ENCODE data around the gene LCN10. TPM values are rescaled to one million over a fixed set of nuclear protein-coding genes. Genes with fewer than 3 reads are reported as not detected.

Gene LCN10
- total RNA-seq, 2 experiments from 2014 or later, result not detected

DNA sequence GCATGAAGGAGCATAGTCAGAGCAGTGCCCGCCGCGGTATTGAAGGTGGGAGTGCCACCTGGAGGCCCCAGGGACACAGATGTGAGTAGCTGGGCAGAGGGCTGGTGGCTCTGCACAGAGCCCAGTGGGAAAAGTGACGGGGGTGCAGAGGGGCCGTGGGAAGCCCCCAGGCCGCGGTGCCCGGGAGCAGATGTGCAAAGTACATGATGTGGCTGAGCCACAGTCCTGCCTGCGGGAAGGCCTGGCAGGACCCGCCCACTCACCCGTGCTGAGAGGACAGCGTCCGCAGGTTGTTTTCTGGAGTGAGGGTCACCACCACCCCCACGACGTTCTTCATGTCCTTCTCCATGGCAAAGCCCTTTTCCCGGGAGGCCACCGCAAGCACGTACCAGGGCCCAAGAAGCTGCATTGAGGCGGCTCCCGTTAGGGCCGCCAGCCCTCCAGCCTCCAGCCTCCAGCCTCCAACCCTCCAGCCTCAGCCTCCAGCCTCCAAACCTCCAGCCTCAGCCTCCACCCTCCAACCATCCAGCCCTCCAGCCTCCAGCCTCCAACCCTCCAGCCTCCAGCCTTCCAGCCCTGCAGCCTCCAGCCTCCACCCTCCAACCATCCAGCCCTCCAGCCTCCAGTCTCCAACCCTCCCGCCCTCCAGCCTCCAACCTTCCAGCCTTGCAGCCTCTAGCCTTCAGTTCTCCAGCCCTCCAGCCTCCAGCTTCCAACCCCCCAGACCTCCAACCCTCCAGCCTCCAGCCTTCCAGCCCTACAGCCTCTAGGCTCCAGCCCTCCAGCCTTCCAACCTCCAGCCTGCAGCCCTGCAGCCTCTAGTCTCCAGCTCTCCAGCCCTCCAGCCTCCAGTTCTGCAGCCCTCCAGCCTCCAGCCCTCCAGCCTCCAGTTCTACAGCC lies 4.7 kb upstream of the LCN10 start:
- Histone ChIP-seq H3K79me2 (ENCODE audit: insufficient read depth, low read depth, low read length) (no peaks in the 10 kb centered on the region), H3K9me3 (ENCODE audit: low read length) (peaks cover 14% of the 10 kb centered on the region), H3K27ac (ENCODE audit: low read depth, low read length, poor library complexity, severe bottlenecking) (no peak overlapping the region), H3K36me3 (ENCODE audit: insufficient read depth, low read length) (no peaks in the 10 kb centered on the region), H3K9me2 (ENCODE audit: insufficient read depth, low read length) (no peaks in the 10 kb centered on the region), H3K4me2 (ENCODE audit: low read length) (no peak overlapping the region), H3K4me3 (ENCODE audit: low read depth, low read length, poor library complexity, severe bottlenecking) (no peak overlapping the region), H4K20me1 (ENCODE audit: insufficient read depth, low read length) (no peaks in the 10 kb centered on the region), H3K4me1 (ENCODE audit: insufficient read depth, low read length, poor library complexity, severe bottlenecking) (peaks cover 6% of the 10 kb centered on the region), H2AFZ (ENCODE audit: low read length) (no peak overlapping the region)
- ChIA-PET CTCF (ENCODE audit: unreplicated experiment) (no interaction called here), POLR2A (no interaction called here)
- BruUV-seq (replicated peaks), result no TSS peak
- no peak for DNase-seq (ENCODE audit: low spot score)
- TF ChIP-seq, protein P1, sequence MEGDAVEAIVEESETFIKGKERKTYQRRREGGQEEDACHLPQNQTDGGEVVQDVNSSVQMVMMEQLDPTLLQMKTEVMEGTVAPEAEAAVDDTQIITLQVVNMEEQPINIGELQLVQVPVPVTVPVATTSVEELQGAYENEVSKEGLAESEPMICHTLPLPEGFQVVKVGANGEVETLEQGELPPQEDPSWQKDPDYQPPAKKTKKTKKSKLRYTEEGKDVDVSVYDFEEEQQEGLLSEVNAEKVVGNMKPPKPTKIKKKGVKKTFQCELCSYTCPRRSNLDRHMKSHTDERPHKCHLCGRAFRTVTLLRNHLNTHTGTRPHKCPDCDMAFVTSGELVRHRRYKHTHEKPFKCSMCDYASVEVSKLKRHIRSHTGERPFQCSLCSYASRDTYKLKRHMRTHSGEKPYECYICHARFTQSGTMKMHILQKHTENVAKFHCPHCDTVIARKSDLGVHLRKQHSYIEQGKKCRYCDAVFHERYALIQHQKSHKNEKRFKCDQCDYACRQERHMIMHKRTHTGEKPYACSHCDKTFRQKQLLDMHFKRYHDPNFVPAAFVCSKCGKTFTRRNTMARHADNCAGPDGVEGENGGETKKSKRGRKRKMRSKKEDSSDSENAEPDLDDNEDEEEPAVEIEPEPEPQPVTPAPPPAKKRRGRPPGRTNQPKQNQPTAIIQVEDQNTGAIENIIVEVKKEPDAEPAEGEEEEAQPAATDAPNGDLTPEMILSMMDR (conservative IDR thresholded peaks at IDR 0.05; ENCODE audit: low read length), result no peak
- TF ChIP-seq EZH2phosphoT487 (IDR thresholded peaks at IDR 0.05; ENCODE audit: borderline replicate concordance, low read depth, low read length), result no peak
- intact Hi-C loops (cut with micrococcal nuclease; ENCODE audit: unreplicated experiment), result no loop called here

DNA sequence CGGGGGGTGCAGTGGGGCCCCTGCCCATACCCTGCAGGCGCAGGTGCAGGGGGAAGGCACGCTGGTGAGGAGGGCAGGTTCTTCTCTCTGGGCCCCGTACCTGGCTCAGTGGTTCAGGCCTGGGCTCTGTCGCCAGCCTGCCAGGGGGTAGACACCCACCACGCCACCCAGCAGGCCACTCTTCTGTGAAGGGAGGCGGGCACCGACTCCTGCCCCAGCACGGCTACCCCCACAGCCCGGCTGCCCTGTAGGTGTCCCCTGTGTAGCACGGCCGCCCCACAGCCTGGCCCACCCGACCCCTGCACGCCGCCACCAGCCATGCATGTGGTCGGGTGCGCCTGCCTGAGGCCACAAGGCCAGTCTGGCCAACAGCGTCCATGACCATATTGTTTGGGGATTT lies 3.9 kb upstream of the LCN10 start:
- H3K4me2 ChIP-seq (ENCODE audit: low read length), result no peak overlapping the region
- H3K79me2 ChIP-seq (ENCODE audit: insufficient read depth, low read depth, low read length), result no peaks in the 10 kb centered on the region
- no peaks in the 10 kb centered on the region for H3K9me2 ChIP-seq (ENCODE audit: insufficient read depth, low read length)
- POLR2A ChIA-PET, result no interaction called here
- no TSS peak for BruUV-seq (replicated peaks)
- CTCF ChIA-PET (ENCODE audit: unreplicated experiment), result no interaction called here
- H3K9me3 ChIP-seq (ENCODE audit: low read length), result peaks cover 7% of the 10 kb centered on the region
- TF ChIP-seq, protein P1 (conservative IDR thresholded peaks at IDR 0.05; ENCODE audit: low read length), result no peak
- no peak for TF ChIP-seq EZH2phosphoT487 (IDR thresholded peaks at IDR 0.05; ENCODE audit: borderline replicate concordance, low read depth, low read length)
- H4K20me1 ChIP-seq (ENCODE audit: insufficient read depth, low read length), result no peaks in the 10 kb centered on the region
- H3K27ac ChIP-seq (ENCODE audit: low read depth, low read length, poor library complexity, severe bottlenecking), result no peak overlapping the region
- no peak for DNase-seq (ENCODE audit: low spot score)
- H3K4me3 ChIP-seq (ENCODE audit: low read depth, low read length, poor library complexity, severe bottlenecking), result no peak overlapping the region
- intact Hi-C loops (cut with micrococcal nuclease; ENCODE audit: unreplicated experiment), result no loop called here
- no peaks in the 10 kb centered on the region for H3K36me3 ChIP-seq (ENCODE audit: insufficient read depth, low read length)
- H3K4me1 ChIP-seq (ENCODE audit: insufficient read depth, low read length, poor library complexity, severe bottlenecking), result peaks cover 9% of the 10 kb centered on the region
- H2AFZ ChIP-seq (ENCODE audit: low read length), result no peak overlapping the region

DNA sequence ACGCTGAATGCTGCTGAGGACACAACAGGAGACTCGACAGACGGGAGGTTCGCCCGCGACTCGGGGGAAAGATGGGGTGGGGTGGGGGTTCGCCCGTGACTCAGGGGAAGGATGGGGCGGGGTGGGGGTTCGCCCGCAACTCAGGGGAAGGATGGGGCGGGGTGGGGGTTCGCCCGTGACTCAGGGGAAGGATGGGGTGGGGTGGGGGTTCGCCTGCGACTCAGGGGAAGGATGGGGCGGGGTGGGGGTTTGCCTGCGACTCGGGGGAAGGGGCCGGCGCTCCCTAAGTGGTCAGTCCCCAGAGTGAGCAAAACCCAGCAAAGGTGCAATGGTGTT lies 3.4 kb upstream of the LCN10 start:
- Histone ChIP-seq H3K79me2 (ENCODE audit: insufficient read depth, low read depth, low read length) (no peaks in the 10 kb centered on the region), H3K36me3 (ENCODE audit: insufficient read depth, low read length) (no peaks in the 10 kb centered on the region), H3K4me2 (ENCODE audit: low read length) (no peak overlapping the region), H3K9me2 (ENCODE audit: insufficient read depth, low read length) (no peaks in the 10 kb centered on the region), H3K4me1 (ENCODE audit: insufficient read depth, low read length, poor library complexity, severe bottlenecking) (peaks cover 12% of the 10 kb centered on the region), H3K9me3 (ENCODE audit: low read length) (peaks cover 2% of the 10 kb centered on the region), H4K20me1 (ENCODE audit: insufficient read depth, low read length) (no peaks in the 10 kb centered on the region), H3K27ac (ENCODE audit: low read depth, low read length, poor library complexity, severe bottlenecking) (no peak overlapping the region), H3K4me3 (ENCODE audit: low read depth, low read length, poor library complexity, severe bottlenecking) (no peak overlapping the region), H2AFZ (ENCODE audit: low read length) (no peak overlapping the region)
- TF ChIP-seq, protein P1 (conservative IDR thresholded peaks at IDR 0.05; ENCODE audit: low read length), result no peak
- no peak for TF ChIP-seq EZH2phosphoT487 (IDR thresholded peaks at IDR 0.05; ENCODE audit: borderline replicate concordance, low read depth, low read length)
- BruUV-seq (replicated peaks), result no TSS peak
- intact Hi-C loops (cut with micrococcal nuclease; ENCODE audit: unreplicated experiment), result no loop called here
- ChIA-PET POLR2A (no interaction called here), CTCF (ENCODE audit: unreplicated experiment) (no interaction called here)
- DNase-seq (ENCODE audit: low spot score), result no peak
